Left lobe of liver (tissue), 2 donors: ENCODE results near the gene HMGCL. TPM values are rescaled to one million over a fixed set of nuclear protein-coding genes. Genes with fewer than 3 reads are reported as not detected.
"Not testable (repeated sequence)": the region's sequence is repeated elsewhere in the genome, so short reads cannot be mapped to it uniquely, and the experiment has no call there.

Experiments
- ATAC-seq: fragments of 200-7000 bp; cut with Tn5 transposase; one replicate; pipeline ENCODE4 v1.9.1; 2020; ENCODE audit warnings: mild to moderate bottlenecking, moderate library complexity
- DNase-seq: peaks from one replicate; pipeline ENCODE4 v3.0.0-alpha.2; 2020; ENCODE audit warnings: low spot score
- total RNA-seq: library from RNA; stranded (reverse); gene quantifications from one replicate; pipeline ENCODE4 v1.2.1, GENCODE V29; 2021
- donor health status: DM: no; HTN: no; CAD: no; lungs with moderate emphysema.
- donor health status: DM: no; HTN: yes; CAD: no.

HMGCL gene
- total RNA-seq, 1 donor from 2014 or later, result 170 TPM

DNA sequence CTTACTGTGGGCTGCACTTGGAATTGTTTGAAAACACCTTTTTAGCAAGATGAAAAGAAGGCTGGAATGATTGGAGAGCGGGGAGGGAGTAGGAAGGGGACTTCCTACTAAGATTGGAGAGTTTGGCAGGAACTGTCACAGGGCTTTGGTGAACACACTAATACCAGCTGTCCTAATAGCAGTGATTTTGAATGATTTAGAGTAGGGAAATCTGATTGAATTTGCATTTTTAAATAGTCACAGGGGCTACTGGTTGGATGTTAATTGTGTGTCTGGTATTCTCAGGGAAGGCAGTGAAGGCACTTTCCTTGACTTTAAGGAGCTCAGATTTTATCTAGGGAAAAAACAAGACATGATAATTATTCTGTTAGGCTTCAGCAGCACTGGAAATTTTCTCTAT lies 2.5 kb upstream of the HMGCL start:
- DNase-seq (no peak), ATAC-seq (no peak)

DNA sequence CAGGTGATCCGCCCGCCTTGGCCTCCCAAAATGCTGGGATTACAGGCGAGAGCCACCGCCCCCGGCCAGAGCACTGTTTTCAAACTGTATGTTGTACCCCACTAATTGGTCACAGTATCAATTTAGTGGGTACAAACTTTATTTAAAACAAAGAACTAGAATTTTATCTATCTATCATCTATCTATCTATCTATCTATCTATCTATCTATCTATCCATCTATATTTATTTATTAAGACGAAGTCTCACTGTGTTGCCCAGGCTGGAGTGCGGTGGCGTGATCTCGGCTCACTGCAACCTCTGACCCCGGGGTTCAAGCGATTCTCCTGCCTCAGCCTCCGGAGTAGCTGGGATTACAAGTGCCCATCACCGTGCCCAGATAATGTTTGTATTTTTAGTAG lies 1.4 kb upstream of the HMGCL start:
- DNase-seq, ATAC-seq: not testable (repeated sequence)

DNA sequence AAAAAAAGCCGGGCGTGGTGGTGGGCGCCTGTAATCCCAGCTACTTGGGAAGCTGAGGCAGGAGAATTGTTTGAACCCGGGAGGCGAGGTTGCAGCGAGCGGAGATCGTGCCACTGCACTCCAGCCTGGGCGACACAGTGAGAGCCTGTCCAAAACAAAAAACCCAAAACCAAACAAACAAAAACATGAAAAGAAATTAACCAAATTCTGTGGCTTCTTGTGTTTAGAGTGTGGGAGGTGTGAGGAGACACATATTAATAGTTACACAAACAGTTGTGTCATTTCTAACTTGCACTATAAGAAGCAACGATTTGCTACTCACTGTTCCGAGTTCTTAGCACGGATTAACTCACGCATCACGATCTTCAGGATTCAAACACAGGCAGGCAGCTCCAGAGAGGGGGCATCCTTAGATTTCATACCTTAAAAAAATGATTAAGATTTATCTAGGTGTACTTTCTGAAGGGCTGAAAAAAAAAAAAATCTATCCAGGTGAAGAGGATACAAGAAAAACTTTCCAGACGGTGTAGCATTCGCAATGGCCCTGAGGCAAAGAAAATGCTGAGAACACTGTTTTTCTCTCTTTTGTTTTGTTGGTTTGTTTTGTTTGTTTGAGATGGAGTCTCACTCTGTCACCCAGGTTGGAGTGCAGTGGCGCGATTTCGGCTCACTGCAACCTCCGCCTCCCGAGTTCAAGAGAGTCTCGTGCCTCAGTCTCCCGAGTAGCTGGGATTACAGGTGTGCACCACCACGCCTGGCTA lies 713 bp upstream of the HMGCL start:
- no peak for ATAC-seq
- no peak for DNase-seq

DNA sequence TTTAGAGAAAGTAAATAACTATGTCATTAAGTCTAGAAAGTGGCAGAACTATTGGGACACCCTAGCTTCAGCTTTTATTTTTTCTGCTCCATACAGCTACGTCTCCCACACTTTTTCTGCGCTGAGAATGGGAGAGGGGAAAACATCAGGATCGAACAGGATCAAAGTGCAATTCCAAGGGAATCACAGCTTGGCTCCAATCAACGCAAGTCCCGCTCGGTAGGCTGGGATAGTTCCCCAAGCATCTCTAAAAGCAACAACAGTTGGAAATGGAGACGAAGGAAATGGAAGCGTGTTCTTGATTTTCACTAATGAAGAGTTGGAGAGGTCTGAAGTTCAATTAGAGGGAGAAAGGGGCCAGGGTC lies 536 bp downstream of the HMGCL start:
- peak; percentile 56 for DNase-seq
- peak; percentile 81 for ATAC-seq

DNA sequence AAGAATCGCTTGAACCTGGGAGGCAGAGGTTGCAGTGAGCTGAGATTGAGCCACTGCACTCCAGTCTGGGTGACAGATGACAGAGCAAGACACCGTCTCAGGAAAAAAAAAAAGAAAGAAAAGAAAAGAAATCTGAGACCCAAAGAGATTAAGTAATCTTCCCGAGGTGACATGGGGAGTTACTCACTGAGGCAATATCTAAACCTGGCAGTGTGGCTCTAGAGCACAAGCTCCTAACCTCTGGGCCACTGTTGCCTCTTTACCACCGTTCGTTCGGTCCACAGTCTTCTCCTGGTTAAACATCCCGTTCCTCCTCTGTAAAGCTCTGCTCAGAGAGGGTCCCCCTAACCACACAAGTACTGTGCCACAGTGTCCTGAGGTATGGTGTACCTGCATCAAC lies 1.5 kb downstream of the HMGCL start:
- ATAC-seq, result no peak

DNA sequence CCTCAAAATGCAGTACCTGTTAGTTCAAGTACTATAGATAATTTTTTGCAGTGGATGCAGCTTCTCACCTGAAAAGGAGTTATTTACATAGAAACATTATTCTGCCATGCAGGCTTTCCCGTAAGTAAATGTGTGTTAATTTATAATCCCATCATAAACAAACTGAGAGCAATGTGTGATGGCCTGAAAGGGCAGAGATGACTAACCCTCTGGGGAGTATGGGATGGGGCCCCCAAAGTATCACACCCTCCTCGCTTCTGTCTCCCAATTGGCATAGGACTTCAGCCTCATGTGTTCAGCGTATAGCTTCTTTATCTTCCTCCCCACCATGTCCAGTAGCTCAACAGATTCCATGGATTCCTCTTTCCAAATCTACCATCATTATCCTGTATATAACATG lies 7.6 kb downstream of the HMGCL start:
- ATAC-seq (no peak), DNase-seq (no peak)

More for the DNA sequence above, 1.5 kb downstream of the HMGCL start:
- no peak for DNase-seq

DNA sequence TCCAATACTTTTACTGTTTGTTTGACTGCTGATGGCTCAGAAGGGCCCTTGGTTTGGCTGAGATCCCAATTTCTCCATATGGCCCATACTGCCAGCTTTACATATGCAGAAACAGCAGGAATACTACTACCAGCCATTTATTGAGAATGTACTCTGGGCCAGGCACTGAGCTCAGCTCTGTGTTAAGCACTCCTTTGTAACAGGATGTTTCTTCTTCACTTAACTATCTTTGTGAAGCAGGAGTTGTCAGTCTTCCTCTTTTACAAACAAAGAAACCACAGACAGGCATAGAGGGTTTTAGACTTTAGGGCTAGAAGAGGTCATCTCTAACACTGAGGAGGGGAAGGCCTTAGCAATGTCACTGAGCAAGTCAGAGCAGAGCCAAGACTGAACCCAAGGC lies 8.3 kb downstream of the HMGCL start:
- DNase-seq (no peak), ATAC-seq (no peak)

DNA sequence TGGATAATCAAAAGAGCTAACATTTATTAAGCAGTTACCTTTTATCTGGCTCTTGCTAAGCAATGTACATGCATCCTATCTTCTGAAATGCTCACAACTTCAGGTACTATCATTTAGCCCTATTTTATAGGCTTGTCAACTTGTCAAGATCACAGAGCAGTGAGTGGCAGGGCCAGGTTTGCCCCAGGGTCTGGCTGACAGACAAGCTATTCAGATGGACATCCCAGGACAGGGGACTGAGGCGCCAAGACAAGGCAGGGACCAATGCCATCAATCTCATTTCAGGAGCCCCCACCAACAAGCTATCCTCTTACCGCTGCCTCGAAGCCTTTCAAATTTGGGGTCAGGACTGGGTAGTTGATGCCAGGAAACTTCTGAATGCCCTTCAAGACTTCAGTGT lies 8.9 kb downstream of the HMGCL start:
- no peak for DNase-seq
- ATAC-seq, result no peak

DNA sequence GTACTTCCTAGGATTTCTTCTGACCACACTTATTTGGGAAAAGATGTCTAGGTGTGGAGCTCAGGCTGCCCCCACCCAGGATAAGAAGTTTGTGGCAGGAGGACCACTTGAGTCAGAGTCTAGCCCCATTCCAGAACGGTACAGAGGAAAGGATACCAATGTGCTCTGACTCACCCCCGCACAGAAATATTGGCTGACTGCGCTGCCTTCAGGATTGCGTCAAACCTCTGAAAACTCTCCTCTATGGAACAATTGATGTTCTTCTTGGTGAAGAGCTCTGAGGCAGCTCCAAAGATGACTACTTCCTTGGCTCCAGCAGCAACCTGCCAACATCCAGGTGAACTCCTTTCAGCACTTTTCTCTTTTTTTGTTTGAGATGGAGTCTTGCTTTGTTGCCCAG lies 11.2 kb downstream of the HMGCL start:
- DNase-seq, result no peak

DNA sequence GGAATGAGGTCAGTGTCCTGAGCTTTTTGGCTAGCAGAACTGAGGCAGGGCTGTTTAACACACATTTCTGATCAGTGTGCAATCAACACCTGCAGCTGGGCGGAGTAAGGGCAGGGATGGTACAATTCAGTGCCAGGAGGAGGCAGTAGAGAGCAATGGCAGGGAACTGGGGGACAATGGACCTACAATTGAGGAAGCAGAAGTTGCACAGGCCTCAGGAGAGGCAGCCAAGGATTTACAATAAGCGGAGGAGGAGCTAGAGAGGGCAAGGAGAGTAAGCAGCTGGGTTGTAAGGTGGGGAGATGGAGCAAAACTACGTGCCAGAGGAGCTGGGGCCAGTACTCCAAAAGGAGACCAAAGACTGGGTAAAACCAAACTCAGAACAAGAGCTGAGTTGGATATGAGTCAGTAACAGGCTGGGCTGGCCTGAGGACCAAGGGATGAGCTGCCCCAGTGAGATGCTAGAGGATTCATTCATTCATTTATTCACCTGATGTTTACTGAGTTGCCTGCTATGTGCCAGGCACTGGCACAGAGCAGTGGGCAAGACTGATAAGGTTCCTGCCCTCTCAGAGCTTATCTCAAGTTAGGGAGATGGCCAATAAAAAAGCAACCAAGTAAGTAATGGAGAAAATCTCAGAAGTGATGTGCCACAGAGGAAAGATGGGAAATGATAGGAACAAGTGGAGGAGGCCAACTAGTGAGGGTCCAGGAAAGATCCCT lies 14.2 kb downstream of the HMGCL start:
- ATAC-seq, result peak; percentile 60
- no peak for DNase-seq

More for the DNA sequence above, 11.2 kb downstream of the HMGCL start:
- ATAC-seq, result no peak

DNA sequence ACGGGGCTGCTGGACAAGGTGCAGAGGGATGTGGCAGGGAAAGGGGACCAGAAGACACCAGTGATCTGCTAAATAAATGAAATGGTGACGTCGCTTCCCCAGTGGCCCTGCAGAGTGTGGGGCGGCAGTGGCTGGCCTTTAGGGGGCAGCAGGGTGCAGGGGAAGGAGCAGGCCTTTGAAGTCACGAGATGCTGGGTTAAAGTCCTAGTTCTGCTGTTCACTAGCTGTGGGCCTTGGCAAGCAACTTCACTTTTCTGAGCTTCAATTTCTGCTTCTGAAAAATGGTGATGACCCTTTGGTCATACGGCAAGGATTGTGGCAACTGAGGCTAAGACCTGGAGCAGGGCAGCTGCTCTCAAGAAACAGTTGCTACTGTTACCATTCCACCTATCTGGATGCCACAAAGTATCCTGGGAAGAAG lies 15.5 kb downstream of the HMGCL start:
- DNase-seq (peak; percentile 85), ATAC-seq (peak; percentile 97)

DNA sequence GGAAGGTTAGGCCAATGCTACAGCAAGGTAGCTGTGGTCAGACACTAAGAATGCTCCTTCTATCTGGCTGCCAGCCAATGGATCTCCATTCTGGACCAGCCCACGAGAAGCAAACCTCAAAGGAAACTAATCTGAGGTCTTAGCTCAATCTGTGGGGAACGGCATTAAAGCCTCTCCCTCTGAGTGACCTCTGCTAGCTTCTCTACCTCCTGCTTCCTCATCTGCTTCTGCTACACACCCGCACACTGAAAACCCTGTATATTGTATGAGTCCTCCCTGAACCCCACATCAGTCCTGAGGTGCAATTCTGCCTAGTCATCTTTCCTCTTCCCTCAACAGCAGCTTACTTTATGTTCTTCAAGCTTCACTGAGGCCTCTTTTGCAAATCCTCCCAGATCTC lies 17.8 kb downstream of the HMGCL start:
- no peak for DNase-seq
- no peak for ATAC-seq

DNA sequence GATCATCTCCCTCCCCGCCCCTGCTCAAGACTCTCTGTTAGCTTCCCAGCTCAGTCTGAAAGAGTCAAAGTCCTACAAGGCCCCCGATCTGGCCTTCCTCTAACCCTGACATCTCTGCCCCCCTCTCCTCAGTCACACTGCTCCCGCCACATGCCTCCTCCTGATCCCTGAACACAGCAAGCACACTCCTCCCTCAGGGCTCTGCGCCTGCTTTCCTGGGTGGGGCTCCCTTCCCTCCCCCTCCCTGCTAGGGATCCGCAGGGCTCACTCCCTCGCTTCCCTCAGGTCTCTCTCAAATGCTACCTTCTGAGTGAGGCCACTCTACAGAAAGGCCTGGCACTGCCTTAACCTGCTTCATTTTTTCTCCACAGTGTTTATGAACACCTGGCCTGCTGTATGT lies 18.9 kb downstream of the HMGCL start:
- no peak for DNase-seq
- ATAC-seq, result no peak

DNA sequence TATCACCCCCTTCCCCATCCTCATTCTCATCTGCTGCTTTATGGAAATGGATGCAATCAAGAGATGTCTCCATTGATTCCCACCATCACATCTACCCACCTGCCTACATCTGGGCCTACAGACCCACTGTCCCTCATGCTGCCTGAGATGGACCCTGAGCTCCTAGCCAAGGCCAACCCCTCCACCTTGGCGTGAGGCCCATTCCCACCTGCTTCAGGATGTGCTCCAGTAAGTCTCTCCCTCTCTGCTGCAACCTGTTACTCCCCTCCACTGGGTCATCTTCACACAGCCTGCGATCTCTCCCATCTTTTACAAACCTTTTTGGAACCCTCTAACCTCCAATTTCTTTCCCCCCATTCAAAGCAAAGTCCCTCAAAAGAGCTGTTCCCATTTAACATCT lies 20.2 kb downstream of the HMGCL start:
- no peak for DNase-seq
- ATAC-seq, result no peak

DNA sequence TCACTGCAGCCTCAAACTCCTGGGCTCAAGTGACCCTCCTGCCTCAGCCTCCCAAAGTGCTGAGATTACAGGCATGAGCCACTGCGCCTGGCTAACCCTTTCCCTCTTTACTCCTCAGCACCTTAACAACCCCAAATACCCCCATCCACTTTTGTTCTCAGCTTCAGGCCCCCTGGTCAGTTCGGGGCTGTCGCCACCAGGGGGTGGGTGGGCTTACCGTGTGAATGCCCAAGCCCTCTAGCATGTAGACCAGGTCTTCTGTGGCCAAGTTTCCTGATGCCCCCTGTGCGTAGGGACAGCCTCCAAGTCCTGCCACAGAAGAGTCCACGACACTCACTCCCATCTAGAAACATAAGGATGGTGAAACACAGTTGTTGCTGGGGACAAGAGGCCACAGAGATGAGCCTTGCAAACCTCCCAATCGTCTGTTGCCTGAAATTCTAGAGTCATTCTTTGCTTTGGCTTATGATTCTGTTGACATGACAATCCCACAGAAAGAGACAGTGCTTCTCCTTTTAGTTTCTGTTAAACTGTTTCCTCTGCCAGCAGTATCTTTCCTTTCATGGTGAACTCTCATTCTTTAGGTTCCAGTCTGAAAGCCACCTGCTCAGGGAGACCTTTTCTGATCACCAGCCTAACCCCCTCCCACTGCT lies 20.9 kb downstream of the HMGCL start:
- no peak for ATAC-seq

DNA sequence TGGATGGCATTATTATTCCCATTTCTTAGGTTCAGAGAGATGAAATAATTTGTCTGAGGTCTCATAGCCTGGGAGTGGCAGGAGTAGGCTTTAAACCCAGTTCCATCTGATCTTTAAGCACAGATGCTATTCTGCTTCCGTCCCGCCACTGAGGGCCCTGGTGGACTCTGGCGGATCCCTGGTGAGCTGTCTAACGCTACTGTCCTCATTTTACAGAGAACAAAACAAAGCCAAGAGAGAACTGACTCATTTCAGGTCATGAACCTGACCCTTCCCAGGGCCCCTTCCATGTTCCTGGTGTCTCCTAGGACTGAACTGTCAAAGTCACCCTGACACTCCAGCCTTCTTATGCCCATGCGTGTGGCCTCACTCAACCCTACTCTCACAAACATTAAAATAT lies 21.6 kb downstream of the HMGCL start:
- DNase-seq (no peak), ATAC-seq (no peak)

More for the DNA sequence above, 20.9 kb downstream of the HMGCL start:
- no peak for DNase-seq

DNA sequence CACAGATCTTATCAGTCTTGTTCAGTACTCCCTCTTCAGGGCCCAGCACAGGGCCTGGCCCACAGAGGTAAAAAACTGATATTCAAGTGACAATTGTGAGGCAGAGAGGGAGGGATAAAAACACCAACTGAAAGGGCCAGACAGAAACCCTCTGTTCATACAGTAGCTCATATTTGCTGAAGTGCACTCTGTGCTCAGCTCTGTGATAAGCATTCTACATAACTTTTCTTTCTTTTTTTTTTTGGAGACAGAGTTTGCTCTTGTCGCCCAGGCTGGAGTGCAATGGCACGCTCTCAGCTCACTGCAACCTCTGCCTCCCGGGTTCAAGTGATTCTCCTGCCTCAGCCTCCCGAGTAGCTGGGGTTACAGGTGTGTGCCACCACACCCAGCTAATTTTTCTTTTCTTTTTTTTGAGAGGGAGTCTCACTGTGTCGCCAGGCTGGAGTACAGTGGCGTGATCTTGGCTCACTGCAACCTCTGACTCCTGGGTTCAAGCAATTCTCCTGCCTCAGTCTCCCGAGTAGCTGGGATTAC lies 22.4 kb downstream of the HMGCL start:
- not testable (repeated sequence) for ATAC-seq, DNase-seq

DNA sequence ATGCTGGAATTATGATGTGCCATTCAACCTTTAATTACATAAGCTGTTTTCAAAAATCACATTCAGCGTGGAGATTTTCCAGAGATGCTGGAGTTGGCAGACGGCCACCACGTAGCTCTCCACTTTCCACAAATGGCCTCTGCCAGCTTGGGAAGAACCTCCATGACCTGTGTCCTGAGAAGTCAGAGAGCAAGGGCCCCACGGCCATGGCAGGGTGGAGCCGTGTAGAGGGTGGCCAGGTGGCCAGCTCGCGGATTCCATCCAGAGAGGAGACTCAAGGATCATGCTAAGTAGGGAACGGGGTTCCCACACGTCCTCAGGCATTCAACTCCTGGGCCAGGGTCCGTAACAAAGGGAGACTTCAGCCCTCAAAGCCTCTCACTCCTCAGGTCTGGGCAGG lies 23.4 kb downstream of the HMGCL start:
- DNase-seq, result peak; percentile 80

DNA sequence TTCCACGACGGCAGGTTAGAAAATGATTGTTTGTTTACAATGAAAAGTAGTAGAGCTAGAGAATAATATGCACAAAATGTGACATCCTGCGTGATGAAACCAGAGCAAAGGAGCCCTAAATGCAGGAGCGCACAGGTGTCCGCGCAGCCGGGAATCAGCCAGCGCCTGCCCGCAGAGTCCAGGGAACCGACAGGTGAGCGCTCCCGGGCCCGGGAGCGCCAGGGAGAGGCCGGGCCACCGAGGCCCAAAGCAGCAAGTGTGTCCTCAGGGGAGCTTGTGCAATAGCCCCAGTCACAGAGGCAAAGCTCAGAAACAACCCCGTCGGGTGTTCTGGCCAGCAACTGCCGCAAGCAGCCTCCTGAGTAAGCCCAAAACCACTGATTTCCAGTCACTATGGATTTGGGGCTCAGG lies 23.9 kb downstream of the HMGCL start:
- ATAC-seq (peak; percentile 46), DNase-seq (peak; percentile 78)

More for the DNA sequence above, 23.4 kb downstream of the HMGCL start:
- ATAC-seq, result peak; percentile 14

DNA sequence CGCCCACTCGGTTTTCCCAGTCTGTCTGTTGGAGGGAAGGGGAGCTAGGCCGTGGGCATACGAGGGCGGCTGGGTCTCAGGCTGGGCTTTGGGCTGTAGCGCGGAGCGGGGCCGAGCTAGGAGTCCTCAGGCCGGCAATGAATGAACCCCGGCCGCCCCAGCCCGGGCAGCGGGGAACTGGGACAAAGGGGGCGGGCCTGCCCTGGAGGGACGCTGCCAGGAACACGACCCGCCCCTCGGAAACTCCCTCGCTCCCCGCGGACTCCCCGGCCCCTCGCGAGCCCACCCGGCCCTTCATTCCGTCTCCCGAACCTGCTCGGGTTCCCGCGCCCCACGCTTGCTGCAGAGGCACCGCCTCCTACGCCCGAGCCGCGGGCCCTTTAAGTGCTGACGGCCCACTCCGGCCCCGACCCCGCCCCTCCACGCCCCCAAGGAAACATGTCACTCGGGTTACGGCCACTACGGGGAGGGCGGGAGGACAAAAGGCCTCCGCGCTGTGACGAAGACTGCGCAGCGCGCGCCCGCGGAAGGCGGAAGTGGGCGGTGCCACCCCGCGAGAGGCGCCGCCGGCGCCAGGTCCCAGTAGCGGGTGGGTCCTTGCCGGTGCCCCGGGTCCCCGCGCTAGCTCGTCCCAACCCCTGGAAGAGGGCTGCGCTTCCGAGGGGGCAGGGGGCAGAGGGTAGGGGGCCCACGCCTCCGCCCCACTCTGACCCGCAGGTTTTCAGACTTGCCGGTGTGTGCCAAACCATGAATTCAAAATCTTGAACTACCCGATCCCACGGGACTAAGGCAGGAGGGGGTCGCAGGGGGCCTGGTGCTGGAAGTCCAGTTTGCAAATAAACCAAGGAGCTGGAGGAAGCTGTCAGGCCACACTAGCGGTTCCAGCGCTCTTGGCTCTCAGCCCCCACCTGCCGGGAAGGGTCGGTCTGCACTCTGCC lies 24.6 kb downstream of the HMGCL start, which contains the start of gene GALE:
GALE (minus strand) TSS at position 355 of the 938 bp plus-strand sequence. CDS start 1,747 bp downstream, outside the sequence.
- DNase-seq (peak; percentile 99), ATAC-seq (peak; percentile 82)
